SIG-M5 (cell line): Measurements from ENCODE around the gene ASAP2.

Source experiments
- DNase-seq: peaks from one replicate; lab custom pipeline; 2025; lab: John Stamatoyannopoulos, UW

ASAP2 gene

DNA sequence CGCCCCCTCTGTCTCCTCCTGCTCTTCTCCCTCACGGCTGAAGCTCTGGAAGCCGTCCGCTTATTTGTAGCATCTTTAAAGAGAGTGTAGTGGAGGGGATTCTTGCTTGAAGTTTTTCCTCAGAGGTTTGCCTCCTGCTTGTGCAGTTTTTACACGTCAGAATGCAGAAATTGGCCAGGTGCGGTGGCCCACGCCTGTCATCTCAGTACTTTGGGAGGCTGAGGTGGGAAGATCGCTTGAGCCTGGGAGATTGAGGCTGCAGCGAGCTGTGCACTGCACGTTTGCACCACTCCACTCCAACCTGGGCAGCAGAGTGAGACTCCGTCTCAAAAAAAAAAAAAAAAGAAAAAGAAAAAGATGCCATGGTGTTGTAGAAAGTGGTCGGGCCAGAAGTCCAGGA, 147.7 kb downstream of the ASAP2 start:
- DNase-seq, result no peak

DNA sequence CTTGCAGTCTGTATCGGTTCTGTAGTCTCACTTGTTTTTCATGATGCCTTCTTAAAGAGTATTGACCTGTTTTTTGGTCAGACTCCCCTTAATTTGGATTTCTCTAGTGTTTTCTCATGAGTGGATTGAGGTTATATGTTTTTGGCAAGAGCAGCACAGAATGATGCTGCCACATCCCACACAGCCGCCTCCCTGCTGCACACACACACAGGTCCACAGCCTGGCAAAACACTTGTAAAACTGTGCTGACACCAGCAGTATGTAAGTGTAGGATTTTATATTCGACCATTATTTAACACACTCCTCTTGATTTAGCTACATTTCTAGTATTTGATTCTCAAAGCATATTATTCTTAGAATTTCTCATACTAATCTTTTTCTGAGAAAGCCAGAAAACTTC, 148.7 kb downstream of the ASAP2 start:
- DNase-seq, result no peak

DNA sequence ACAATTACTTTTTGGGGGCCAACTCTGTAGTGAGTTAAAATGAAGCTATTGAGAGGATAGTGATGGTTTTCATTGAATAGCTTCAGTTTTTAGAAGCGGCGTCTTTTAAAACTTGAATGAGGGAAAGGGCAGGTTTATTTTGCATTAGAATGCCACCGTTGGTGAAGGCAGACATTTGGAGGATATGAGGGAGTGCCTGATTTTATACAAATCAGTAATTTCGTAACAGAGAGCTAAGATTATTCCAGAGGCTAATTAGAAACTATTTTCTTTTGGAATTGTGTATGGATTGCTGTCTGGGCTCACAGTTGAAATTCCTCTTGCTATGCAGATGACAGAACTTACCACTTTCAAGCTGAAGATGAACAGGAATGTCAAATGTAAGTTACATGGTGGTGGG, 149.1 kb downstream of the ASAP2 start:
- DNase-seq, result no peak

DNA sequence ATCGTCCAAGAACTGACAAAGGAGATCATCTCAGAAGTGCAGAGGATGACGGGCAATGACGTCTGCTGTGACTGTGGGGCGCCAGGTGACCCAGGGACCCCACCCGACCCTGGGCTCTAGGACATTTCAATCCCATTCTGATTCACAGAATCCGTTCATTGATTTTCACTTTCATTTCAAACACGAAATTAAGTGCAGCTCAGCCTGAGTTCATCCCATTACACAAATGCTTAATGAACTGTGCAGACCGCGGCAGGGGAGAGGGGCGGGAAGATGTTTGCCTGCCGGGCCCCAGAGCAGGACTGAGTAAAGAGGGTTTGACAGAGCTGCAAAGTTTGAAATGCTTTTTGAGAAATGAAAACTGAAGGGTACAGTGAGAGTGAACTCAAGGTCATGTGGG, 149.6 kb downstream of the ASAP2 start:
- DNase-seq, result no peak

DNA sequence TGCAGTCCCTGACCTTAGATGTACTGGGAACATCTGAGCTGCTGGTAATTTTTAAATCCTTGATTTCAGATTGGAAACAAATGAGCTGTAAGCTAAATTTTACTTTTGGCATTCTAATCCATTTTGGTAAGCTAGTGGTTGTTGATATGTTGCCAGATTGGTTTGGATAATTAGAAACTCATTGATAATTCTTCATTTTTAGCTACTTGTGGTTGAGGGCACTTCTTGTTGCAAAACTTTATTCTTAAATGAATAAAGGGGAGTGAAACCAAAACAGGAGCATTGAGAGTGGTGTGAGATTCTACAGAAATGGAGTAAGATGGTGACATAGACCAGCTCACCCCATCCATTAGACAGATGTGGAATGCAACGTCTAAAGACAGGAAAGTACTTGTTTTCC, 152.2 kb downstream of the ASAP2 start:
- no peak for DNase-seq

- no peak for DNase-seq
Observed at GRCh38 chr2:9359463-9359862, 152.9 kb downstream of the ASAP2 start.

GRCh38 chr2:9360110-9360509, 153.5 kb downstream of the ASAP2 start:
- no peak for DNase-seq

- DNase-seq, result no peak
Observed at GRCh38 chr2:9360701-9361100, 154.1 kb downstream of the ASAP2 start.

- no peak for DNase-seq
Observed at GRCh38 chr2:9364373-9364772, 157.8 kb downstream of the ASAP2 start.

- no peak for DNase-seq
Observed at GRCh38 chr2:9364791-9365497, 158.3 kb downstream of the ASAP2 start.

GRCh38 chr2:9365498-9366019, 158.9 kb downstream of the ASAP2 start:
- no peak for DNase-seq

GRCh38 chr2:9366026-9366425, 159.4 kb downstream of the ASAP2 start:
- no peak for DNase-seq

DNA sequence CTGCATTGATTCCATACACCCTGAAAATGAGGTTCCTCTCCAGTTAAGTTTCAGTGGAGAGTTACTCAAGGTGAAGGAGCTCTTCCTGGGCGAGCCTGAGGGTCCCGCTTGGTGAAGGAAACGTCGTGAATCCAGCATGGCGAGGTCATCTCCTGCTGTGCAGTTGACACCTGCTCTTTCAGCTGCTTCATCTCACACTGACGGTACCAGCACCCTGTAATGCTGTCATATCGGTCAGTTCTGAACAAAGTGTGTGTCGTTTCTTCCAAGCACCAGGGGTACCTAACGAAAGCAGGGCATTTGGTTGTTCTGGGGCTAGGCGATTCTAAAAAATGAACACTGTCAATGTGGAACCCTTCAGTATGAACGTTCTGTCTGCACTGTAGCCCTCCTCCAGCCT, 164.1 kb downstream of the ASAP2 start:
- DNase-seq, result no peak

GRCh38 chr2:9373047-9373446, 166.4 kb downstream of the ASAP2 start:
- no peak for DNase-seq

- no peak for DNase-seq
Observed at GRCh38 chr2:9373476-9373875, 166.9 kb downstream of the ASAP2 start.

GRCh38 chr2:9374071-9374730, 167.6 kb downstream of the ASAP2 start:
- no peak for DNase-seq

- no peak for DNase-seq
Observed at GRCh38 chr2:9375857-9376428, 169.3 kb downstream of the ASAP2 start.

- no peak for DNase-seq
Observed at GRCh38 chr2:9377461-9378097, 171.0 kb downstream of the ASAP2 start.

- no peak for DNase-seq
Observed at GRCh38 chr2:9378433-9379390, 172.1 kb downstream of the ASAP2 start.

DNA sequence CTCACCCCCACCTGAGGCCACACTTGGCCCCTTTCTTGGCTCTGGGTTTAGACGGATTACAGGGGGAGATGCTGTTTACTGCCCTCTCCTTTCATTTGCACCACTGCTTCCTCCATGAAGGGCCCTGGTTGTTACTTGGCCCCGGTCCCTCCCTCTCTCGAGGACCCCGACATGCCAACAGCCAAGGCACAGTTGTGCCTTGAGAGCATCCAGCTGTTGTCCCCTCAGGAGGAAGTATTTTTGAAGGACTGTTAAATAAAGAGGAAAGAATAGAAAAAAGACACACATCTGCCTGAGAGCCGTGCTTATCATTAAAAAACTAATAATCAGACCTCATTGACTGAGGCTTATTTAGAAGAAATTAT, 172.8 kb downstream of the ASAP2 start:
- DNase-seq, result no peak

DNA sequence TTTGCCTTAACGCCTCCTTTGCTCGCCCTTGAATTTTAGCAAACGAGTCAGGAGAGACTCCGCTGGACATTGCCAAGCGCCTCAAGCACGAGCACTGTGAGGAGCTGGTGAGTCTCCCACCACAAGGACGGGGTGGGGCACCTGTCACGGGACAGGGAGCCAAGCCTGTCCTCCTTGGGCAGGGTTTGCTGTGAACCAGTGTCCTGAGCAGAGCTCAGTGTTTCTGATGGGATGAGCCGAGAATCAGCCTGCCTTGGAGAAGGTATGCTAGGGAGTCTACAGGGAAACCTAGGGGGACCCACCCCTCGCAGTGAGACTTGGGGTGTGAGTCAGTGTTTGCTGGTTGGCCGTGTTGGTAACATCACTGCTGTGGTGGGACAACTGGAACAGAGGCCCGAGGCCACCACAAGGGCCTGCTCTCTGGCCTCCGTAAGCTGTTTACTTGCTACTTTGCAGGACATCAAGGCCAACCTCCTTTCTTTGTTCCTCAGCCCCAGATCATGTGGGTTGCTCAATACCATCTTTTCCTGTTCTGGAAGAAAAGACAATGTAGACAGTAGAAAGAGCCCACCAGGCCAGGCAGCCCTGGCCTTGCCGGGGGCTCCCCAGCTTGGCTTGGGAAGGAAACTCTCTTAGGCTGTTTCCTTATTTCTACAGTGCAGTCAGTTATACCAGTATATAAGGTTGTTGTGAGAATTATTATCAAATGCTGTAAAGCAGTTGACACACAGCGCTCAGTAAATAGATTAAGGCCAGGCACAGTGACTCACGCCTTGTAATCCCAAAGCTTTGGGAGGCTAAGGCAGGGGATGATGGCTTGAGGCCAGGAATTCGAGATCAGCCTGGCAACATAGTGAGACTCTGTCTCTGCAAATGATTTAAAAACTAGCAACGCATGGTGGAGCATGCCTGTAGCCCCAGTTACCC, 174.4 kb downstream of the ASAP2 start:
- no peak for DNase-seq
